ENCODE results near the gene ZSCAN10.

The ZSCAN10 gene

DNA sequence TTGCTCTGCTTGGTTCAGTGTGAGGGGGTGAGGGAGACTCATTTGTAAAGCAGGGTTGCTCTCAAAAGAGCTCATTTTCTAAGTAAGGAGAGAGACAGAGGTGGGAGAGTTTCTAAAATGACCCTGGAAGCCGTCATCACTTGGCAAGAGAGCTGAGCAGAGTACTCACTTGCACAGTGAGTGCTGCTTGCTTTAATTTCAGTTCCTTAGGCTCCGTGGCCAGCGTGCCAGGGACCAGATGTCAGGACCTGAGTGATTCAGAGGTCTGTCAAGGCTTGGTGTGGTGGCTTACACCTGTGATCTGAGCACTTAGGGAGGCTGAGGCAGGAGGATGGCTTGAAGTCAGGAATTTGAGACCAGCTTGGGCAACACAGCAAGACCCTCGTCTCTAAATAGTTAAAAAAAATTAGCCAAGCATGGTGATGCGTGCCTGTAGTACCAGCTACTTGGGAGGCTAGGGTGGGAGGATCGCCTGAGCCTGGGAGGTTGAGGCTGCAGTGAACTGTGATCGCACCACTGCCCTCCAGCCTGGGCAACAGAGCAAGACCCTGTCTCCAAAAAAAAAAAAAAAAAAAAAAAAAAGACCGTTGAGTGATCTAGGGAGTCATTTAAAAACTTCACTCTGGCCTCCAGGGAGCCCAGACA lies 24.0 kb upstream of the ZSCAN10 start:
- H3K4me2 ChIP-seq (ENCODE audit: low read depth, low read length, poor library complexity, severe bottlenecking), result no peak overlapping the region
- H2AFZ ChIP-seq (ENCODE audit: low read length), result no peak overlapping the region

DNA sequence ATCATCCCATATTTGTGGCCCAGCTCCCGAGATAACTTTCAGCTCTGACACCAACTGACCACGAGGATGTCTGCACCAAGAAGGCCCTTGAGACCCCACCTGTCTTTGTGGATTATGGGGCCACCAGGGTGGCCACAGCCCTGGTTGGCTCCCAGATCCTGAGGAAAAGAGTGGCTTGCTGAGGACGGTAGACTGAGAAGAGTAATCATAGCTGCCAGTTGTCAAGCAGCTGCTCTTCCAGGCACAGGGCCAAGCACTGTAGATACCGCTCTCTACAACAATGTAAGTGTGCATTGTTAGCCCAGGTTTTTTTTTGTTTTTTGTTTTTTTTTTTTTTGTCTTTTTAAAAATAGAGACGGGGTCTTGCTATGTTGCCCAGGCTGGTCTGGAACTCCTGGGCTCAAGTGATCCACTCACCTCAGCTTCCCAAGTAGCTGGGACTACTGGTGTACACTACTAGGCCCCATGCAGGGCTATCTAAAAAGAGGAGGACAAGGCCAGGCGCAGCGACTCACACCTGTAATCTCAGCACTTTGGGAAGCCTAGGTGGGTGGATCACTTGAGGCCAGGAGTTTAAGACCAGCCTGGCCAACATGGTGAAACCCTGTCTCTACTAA lies 22.9 kb upstream of the ZSCAN10 start:
- Histone ChIP-seq H3K4me1 (ENCODE audit: insufficient read depth, low read length, poor library complexity, severe bottlenecking) (peaks cover 8% of the 10 kb centered on the region), H3K4me2 (ENCODE audit: low read depth, low read length, poor library complexity, severe bottlenecking) (no peak overlapping the region), H3K79me2 (ENCODE audit: insufficient read depth, low read length) (no peaks in the 10 kb centered on the region), H3K36me3 (ENCODE audit: insufficient read depth, low read length) (no peaks in the 10 kb centered on the region), H4K20me1 (ENCODE audit: insufficient read depth, low read length, poor library complexity, severe bottlenecking) (no peaks in the 10 kb centered on the region), H2AFZ (ENCODE audit: low read length) (no peak overlapping the region), H3K9me2 (replicated peaks; ENCODE audit: low read depth, low read length) (no peaks in the 10 kb centered on the region), H3K9ac (ENCODE audit: low read depth, low read length, poor library complexity, severe bottlenecking) (no peak overlapping the region), H3K9me3 (ENCODE audit: insufficient read depth, low read depth, low read length) (no peaks in the 10 kb centered on the region), H3F3A (ENCODE audit: low read depth) (no peaks in the 10 kb centered on the region), H3K27me3 (ENCODE audit: insufficient read depth, low read length, poor library complexity, severe bottlenecking) (no peaks in the 10 kb centered on the region), H3K4me3 (ENCODE audit: low read length, poor library complexity, severe bottlenecking) (no peak overlapping the region)
- no peak for TF ChIP-seq EZH2phosphoT487 (IDR thresholded peaks at IDR 0.05; ENCODE audit: borderline replicate concordance)
- TF ChIP-seq, protein P1, sequence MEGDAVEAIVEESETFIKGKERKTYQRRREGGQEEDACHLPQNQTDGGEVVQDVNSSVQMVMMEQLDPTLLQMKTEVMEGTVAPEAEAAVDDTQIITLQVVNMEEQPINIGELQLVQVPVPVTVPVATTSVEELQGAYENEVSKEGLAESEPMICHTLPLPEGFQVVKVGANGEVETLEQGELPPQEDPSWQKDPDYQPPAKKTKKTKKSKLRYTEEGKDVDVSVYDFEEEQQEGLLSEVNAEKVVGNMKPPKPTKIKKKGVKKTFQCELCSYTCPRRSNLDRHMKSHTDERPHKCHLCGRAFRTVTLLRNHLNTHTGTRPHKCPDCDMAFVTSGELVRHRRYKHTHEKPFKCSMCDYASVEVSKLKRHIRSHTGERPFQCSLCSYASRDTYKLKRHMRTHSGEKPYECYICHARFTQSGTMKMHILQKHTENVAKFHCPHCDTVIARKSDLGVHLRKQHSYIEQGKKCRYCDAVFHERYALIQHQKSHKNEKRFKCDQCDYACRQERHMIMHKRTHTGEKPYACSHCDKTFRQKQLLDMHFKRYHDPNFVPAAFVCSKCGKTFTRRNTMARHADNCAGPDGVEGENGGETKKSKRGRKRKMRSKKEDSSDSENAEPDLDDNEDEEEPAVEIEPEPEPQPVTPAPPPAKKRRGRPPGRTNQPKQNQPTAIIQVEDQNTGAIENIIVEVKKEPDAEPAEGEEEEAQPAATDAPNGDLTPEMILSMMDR (conservative IDR thresholded peaks at IDR 0.05; ENCODE audit: low read length), result no peak

More for the DNA sequence above, 24.0 kb upstream of the ZSCAN10 start:
- H3K4me3 ChIP-seq (ENCODE audit: low read length, poor library complexity, severe bottlenecking), result no peak overlapping the region
- H4K20me1 ChIP-seq (ENCODE audit: insufficient read depth, low read length, poor library complexity, severe bottlenecking), result no peaks in the 10 kb centered on the region
- H3K9ac ChIP-seq (ENCODE audit: low read depth, low read length, poor library complexity, severe bottlenecking), result no peak overlapping the region
- no peaks in the 10 kb centered on the region for H3K9me2 ChIP-seq (replicated peaks; ENCODE audit: low read depth, low read length)
- H3K36me3 ChIP-seq (ENCODE audit: insufficient read depth, low read length), result no peaks in the 10 kb centered on the region
- no peaks in the 10 kb centered on the region for H3K79me2 ChIP-seq (ENCODE audit: insufficient read depth, low read length)
- H3K4me1 ChIP-seq (ENCODE audit: insufficient read depth, low read length, poor library complexity, severe bottlenecking), result peaks cover 8% of the 10 kb centered on the region
- no peaks in the 10 kb centered on the region for H3K9me3 ChIP-seq (ENCODE audit: insufficient read depth, low read depth, low read length)
- TF ChIP-seq, protein P1 (conservative IDR thresholded peaks at IDR 0.05; ENCODE audit: low read length), result no peak
- no peaks in the 10 kb centered on the region for H3K27me3 ChIP-seq (ENCODE audit: insufficient read depth, low read length, poor library complexity, severe bottlenecking)
- H3F3A ChIP-seq (ENCODE audit: low read depth), result no peaks in the 10 kb centered on the region

DNA sequence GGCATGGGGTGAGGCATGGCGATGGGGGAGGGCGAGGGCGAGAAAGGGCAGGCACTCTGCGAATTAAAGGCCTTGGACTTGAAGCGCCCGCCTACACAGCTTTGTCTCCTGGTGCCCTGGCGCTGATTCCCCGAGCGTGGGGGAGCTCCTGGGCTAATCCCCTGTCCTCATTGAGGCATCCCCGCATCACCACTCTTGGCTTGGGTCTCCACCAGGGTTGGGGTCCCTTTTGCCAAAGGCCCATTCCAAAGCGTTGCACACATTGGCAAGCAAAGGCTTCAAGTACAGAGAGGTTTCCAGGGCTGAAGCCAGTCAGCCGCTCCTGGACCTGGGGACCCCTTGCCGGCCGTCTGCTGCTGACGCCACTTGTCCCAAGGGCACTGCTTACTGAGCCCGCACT lies 21.3 kb upstream of the ZSCAN10 start:
- Histone ChIP-seq H3K4me3 (ENCODE audit: low read length, poor library complexity, severe bottlenecking) (no peak overlapping the region), H3K9me2 (replicated peaks; ENCODE audit: low read depth, low read length) (no peaks in the 10 kb centered on the region), H2AFZ (ENCODE audit: low read length) (no peak overlapping the region), H3K9me3 (ENCODE audit: insufficient read depth, low read depth, low read length) (no peaks in the 10 kb centered on the region), H3K4me2 (ENCODE audit: low read depth, low read length, poor library complexity, severe bottlenecking) (no peak overlapping the region), H4K20me1 (ENCODE audit: insufficient read depth, low read length, poor library complexity, severe bottlenecking) (no peaks in the 10 kb centered on the region), H3K36me3 (ENCODE audit: insufficient read depth, low read length) (no peaks in the 10 kb centered on the region), H3K9ac (ENCODE audit: low read depth, low read length, poor library complexity, severe bottlenecking) (no peak overlapping the region), H3K4me1 (ENCODE audit: insufficient read depth, low read length, poor library complexity, severe bottlenecking) (peaks cover 8% of the 10 kb centered on the region), H3F3A (ENCODE audit: low read depth) (no peaks in the 10 kb centered on the region), H3K27me3 (ENCODE audit: insufficient read depth, low read length, poor library complexity, severe bottlenecking) (no peaks in the 10 kb centered on the region), H3K79me2 (ENCODE audit: insufficient read depth, low read length) (no peaks in the 10 kb centered on the region)
- TF ChIP-seq, protein P1 (conservative IDR thresholded peaks at IDR 0.05; ENCODE audit: low read length), result no peak
- no peak for TF ChIP-seq EZH2phosphoT487 (IDR thresholded peaks at IDR 0.05; ENCODE audit: borderline replicate concordance)

Data from Loucy (cell line).